Activated naive CD4-positive, alpha-beta T cell treated with anti-CD3 and anti-CD28 coated beads for 36 hours (primary cell): ENCODE data around the gene CHFR. TPM values are rescaled to one million over a fixed set of nuclear protein-coding genes. Genes with fewer than 3 reads are reported as not detected.
"Not testable (repeated sequence)": the region's sequence is repeated elsewhere in the genome, so short reads cannot be mapped to it uniquely, and the experiment has no call there.

Source experiments
- CTCF ChIA-PET: fragments of 350-600 bp; sonication (Branson Sonifier 250); formaldehyde crosslinking; loops from one replicate; lab custom pipeline; 2021; ENCODE audit warnings: antibody characterized with exemption; lab: Charles Lee
- DNase-seq: peaks from one replicate; pipeline ENCODE4 v3.0.0-alpha.2; 2020
- H3K27ac Mint-ChIP-seq: one replicate; pipeline ENCODE4 v1.8.0; 2021; ENCODE audit warnings: mild to moderate bottlenecking, mixed read lengths
- H3K27me3 Mint-ChIP-seq: one replicate; pipeline ENCODE4 v1.8.0; 2021; ENCODE audit warnings: low read depth, mixed read lengths
- H3K36me3 Mint-ChIP-seq: one replicate; pipeline ENCODE4 v1.8.0; 2021; ENCODE audit warnings: low read depth, mixed read lengths
- H3K4me1 Mint-ChIP-seq: one replicate; pipeline ENCODE4 v1.8.0; 2021; ENCODE audit warnings: low read depth, mixed read lengths
- H3K4me3 Mint-ChIP-seq: one replicate; pipeline ENCODE4 v1.8.0; 2021; ENCODE audit warnings: mild to moderate bottlenecking, moderate library complexity, mixed read lengths
- H3K9me3 Mint-ChIP-seq: one replicate; pipeline ENCODE4 v1.8.0; 2021; ENCODE audit warnings: mixed read lengths
- intact Hi-C: fragments of 100-400 bp; cut with micrococcal nuclease; formaldehyde crosslinking; loops from one replicate; pipeline ENCODE4 v1.15.1; 2023
- total RNA-seq, 2 experiments: library from RNA; stranded (reverse); gene quantifications; one replicate each; pipeline ENCODE4 v1.2.3, GENCODE V29; 2021

CHFR gene
- total RNA-seq, 2 experiments from 2014 or later: 27.2 to 32.8 TPM

- no peak overlapping the region for H3K4me3 Mint-ChIP-seq
- peaks cover 26% of the 10 kb centered on the region for H3K36me3 Mint-ChIP-seq
- H3K27me3 Mint-ChIP-seq: no peaks in the 10 kb centered on the region
- CTCF ChIA-PET: no interaction called here
- H3K27ac Mint-ChIP-seq: no peak overlapping the region
- intact Hi-C loops: no loop called here
- no peaks in the 10 kb centered on the region for H3K4me1 Mint-ChIP-seq
- H3K9me3 Mint-ChIP-seq: no peaks in the 10 kb centered on the region
- no peak for DNase-seq
Measured at GRCh38 chr12:132850291-132850690, 37.1 kb downstream of the CHFR start.

GRCh38 chr12:132848521-132848920, 38.9 kb downstream of the CHFR start:
- CTCF ChIA-PET: no interaction called here

GRCh38 chr12:132847363-132848356, 39.7 kb downstream of the CHFR start:
- Mint-ChIP-seq H3K4me1 (no peaks in the 10 kb centered on the region), H3K9me3 (no peaks in the 10 kb centered on the region), H3K27ac (no peak overlapping the region), H3K4me3 (no peak overlapping the region), H3K27me3 (no peaks in the 10 kb centered on the region), H3K36me3 (peaks cover 19% of the 10 kb centered on the region)
- intact Hi-C loops: no loop called here
- no peak for DNase-seq
- CTCF ChIA-PET: interaction anchor here (0.5 to 1.2 kb wide), 3 partner anchors 22 to 81 kb away, joined by 3 read pairs; no protein-coding TSS in a partner anchor

More at GRCh38 chr12:132848521-132848920, 38.9 kb downstream of the CHFR start:
- Mint-ChIP-seq H3K4me1 (no peaks in the 10 kb centered on the region), H3K27ac (no peak overlapping the region), H3K4me3 (no peak overlapping the region), H3K9me3 (no peaks in the 10 kb centered on the region), H3K36me3 (peaks cover 18% of the 10 kb centered on the region), H3K27me3 (no peaks in the 10 kb centered on the region)
- intact Hi-C loops: no loop called here
- no peak for DNase-seq

- DNase-seq, CTCF ChIA-PET, H3K9me3 Mint-ChIP-seq, H3K4me1 Mint-ChIP-seq, H3K4me3 Mint-ChIP-seq, H3K27me3 Mint-ChIP-seq, intact Hi-C loops, H3K27ac Mint-ChIP-seq: not testable (repeated sequence)
- H3K36me3 Mint-ChIP-seq: peaks cover 27% of the 10 kb centered on the region
Measured at GRCh38 chr12:132844681-132845080, 42.7 kb downstream of the CHFR start.

- Mint-ChIP-seq H3K4me3 (no peak overlapping the region), H3K27me3 (no peaks in the 10 kb centered on the region), H3K36me3 (peaks cover 32% of the 10 kb centered on the region), H3K4me1 (no peaks in the 10 kb centered on the region), H3K27ac (no peak overlapping the region), H3K9me3 (no peaks in the 10 kb centered on the region)
- DNase-seq: no peak
- intact Hi-C loops: no loop called here
- CTCF ChIA-PET: no interaction called here
Measured at GRCh38 chr12:132842449-132843045, 44.9 kb downstream of the CHFR start.

GRCh38 chr12:132841151-132841550, 46.3 kb downstream of the CHFR start:
- DNase-seq: no peak
- Mint-ChIP-seq H3K27me3 (no peaks in the 10 kb centered on the region), H3K36me3 (peaks cover 35% of the 10 kb centered on the region), H3K9me3 (no peaks in the 10 kb centered on the region), H3K4me1 (peaks cover 11% of the 10 kb centered on the region), H3K4me3 (no peak overlapping the region), H3K27ac (no peak overlapping the region)
- intact Hi-C loops: no loop called here
- CTCF ChIA-PET: no interaction called here

GRCh38 chr12:132840536-132840935, 46.9 kb downstream of the CHFR start:
- CTCF ChIA-PET: no interaction called here
- H3K4me1 Mint-ChIP-seq: peaks cover 11% of the 10 kb centered on the region
- no peak for DNase-seq
- H3K27ac Mint-ChIP-seq: no peak overlapping the region
- no peak overlapping the region for H3K4me3 Mint-ChIP-seq
- H3K9me3 Mint-ChIP-seq: no peaks in the 10 kb centered on the region
- no peaks in the 10 kb centered on the region for H3K27me3 Mint-ChIP-seq
- peaks cover 30% of the 10 kb centered on the region for H3K36me3 Mint-ChIP-seq
- intact Hi-C loops: no loop called here

GRCh38 chr12:132839558-132840235, 47.7 kb downstream of the CHFR start:
- intact Hi-C loops: no loop called here
- H3K27me3 Mint-ChIP-seq: no peaks in the 10 kb centered on the region
- no peak overlapping the region for H3K27ac Mint-ChIP-seq
- H3K4me1 Mint-ChIP-seq: peaks cover 20% of the 10 kb centered on the region
- DNase-seq: no peak
- no peak overlapping the region for H3K4me3 Mint-ChIP-seq
- H3K36me3 Mint-ChIP-seq: peaks cover 30% of the 10 kb centered on the region
- H3K9me3 Mint-ChIP-seq: no peaks in the 10 kb centered on the region
- CTCF ChIA-PET: no interaction called here

GRCh38 chr12:132838410-132839080, 48.9 kb downstream of the CHFR start:
- Mint-ChIP-seq H3K36me3 (peaks cover 32% of the 10 kb centered on the region), H3K27ac (no peak overlapping the region)
- intact Hi-C loops: no loop called here

GRCh38 chr12:132837693-132838409, 49.6 kb downstream of the CHFR start:
- CTCF ChIA-PET: interaction anchor here (0.6 kb wide), 1 partner anchor 34 kb away, joined by 4 read pairs; no protein-coding TSS in a partner anchor
- intact Hi-C loops: no loop called here
- DNase-seq: no peak
- H3K27ac Mint-ChIP-seq: no peak overlapping the region
- H3K4me1 Mint-ChIP-seq: peaks cover 33% of the 10 kb centered on the region
- H3K36me3 Mint-ChIP-seq: peaks cover 32% of the 10 kb centered on the region
- no peaks in the 10 kb centered on the region for H3K27me3 Mint-ChIP-seq
- no peak overlapping the region for H3K4me3 Mint-ChIP-seq
- no peaks in the 10 kb centered on the region for H3K9me3 Mint-ChIP-seq

More at GRCh38 chr12:132838410-132839080, 48.9 kb downstream of the CHFR start:
- CTCF ChIA-PET: no interaction called here
- H3K4me1 Mint-ChIP-seq: peaks cover 31% of the 10 kb centered on the region
- no peak overlapping the region for H3K4me3 Mint-ChIP-seq
- H3K9me3 Mint-ChIP-seq: no peaks in the 10 kb centered on the region
- DNase-seq: no peak
- no peaks in the 10 kb centered on the region for H3K27me3 Mint-ChIP-seq

- Mint-ChIP-seq H3K4me3 (peak overlapping the region; percentile 52), H3K27ac (no peak overlapping the region), H3K27me3 (no peaks in the 10 kb centered on the region), H3K9me3 (no peaks in the 10 kb centered on the region), H3K36me3 (peaks cover 26% of the 10 kb centered on the region), H3K4me1 (peaks cover 33% of the 10 kb centered on the region)
- DNase-seq: no peak
- intact Hi-C loops: no loop called here
- CTCF ChIA-PET: no interaction called here
Measured at GRCh38 chr12:132836795-132837331, 50.5 kb downstream of the CHFR start.
